Activated T-cell treated with anti-CD3 and anti-CD28 coated beads, Interleukin-2, amount 50 U/mL, for 72 hours (primary cell): ENCODE results near the gene PODN. TPM values are rescaled to one million over a fixed set of nuclear protein-coding genes. Genes with fewer than 3 reads are reported as not detected.

Experiments used
- ATAC-seq, 2 donors: fragments of 150-1000 bp; cut with Tn5 transposase; replicated peaks in 1 of 2; 2 replicates each; pipeline ENCODE4 v1.10.0; 2021; ENCODE audit warnings: moderate library complexity in 2 of 2, mild to moderate bottlenecking in 1 of 2
- DNase-seq, 2 donors: peaks; one replicate each; pipeline ENCODE4 v3.0.0; 2021 to 2022; ENCODE audit warnings: mixed read lengths in 1 of 2
- H3K27ac Mint-ChIP-seq: one replicate; pipeline ENCODE4 v1.8.0; 2022; ENCODE audit warnings: mild to moderate bottlenecking, moderate library complexity, mixed read lengths
- H3K27me3 Mint-ChIP-seq: one replicate; pipeline ENCODE4 v1.8.0; 2022; ENCODE audit warnings: low read depth, mixed read lengths
- H3K36me3 Mint-ChIP-seq, 2 donors: one replicate each; pipeline ENCODE4 v1.8.0; 2022; ENCODE audit warnings: mixed read lengths in 2 of 2, mild to moderate bottlenecking in 1 of 2; ENCODE audit not compliant: insufficient read depth in 2 of 2
- H3K4me1 Mint-ChIP-seq: one replicate; pipeline ENCODE4 v1.8.0; 2022; ENCODE audit warnings: low read depth, mixed read lengths
- H3K4me3 Mint-ChIP-seq, 2 donors: one replicate each; pipeline ENCODE4 v1.8.0; 2022; ENCODE audit warnings: mild to moderate bottlenecking in 2 of 2, mixed read lengths in 2 of 2, moderate library complexity in 2 of 2
- H3K9me3 Mint-ChIP-seq, 2 donors: one replicate each; pipeline ENCODE4 v1.8.0; 2022; ENCODE audit warnings: mixed read lengths in 2 of 2
- total RNA-seq, 2 donors: library from RNA; stranded (reverse); gene quantifications; one replicate each; pipeline ENCODE4 v1.2.3, GENCODE V29; 2022

The PODN gene
- total RNA-seq = not detected

- H3K4me3 Mint-ChIP-seq = peak within 1 kb of the TSS; percentile 66 to 78
- H3K9me3 Mint-ChIP-seq = no peaks in the 10 kb centered on the region
- DNase-seq (peak in 1 of 2 donors; percentile 25), ATAC-seq (peak; percentile 56 to 63)
- peaks cover 54% of the 10 kb centered on the region for H3K27me3 Mint-ChIP-seq
- no peak within 1 kb of the TSS for H3K27ac Mint-ChIP-seq
- H3K4me1 Mint-ChIP-seq = peaks cover 5% of the 10 kb centered on the region
- no peaks in the 10 kb centered on the region for H3K36me3 Mint-ChIP-seq
Measured at GRCh38 chr1:53061859-53062707, at the start of gene PODN. Gene PODN, plus strand, starts transcription at chr1:53062213. Its CDS starts 7,643 bp downstream, at chr1:53069856.

- Mint-ChIP-seq H3K4me1 (peaks cover 23% of the 10 kb centered on the region), H3K4me3 (peak overlapping the region; percentile 87 to 88), H3K27ac (peak overlapping the region; percentile 57), H3K36me3 (peaks cover 4 to 5% of the 10 kb centered on the region in 2 donors), H3K9me3 (no peaks in the 10 kb centered on the region), H3K27me3 (no peaks in the 10 kb centered on the region)
- ATAC-seq = peak; percentile 100
- DNase-seq = peak; percentile 78 to 84
Measured at GRCh38 chr1:53014791-53015507, 47.1 kb upstream of the PODN start.

DNA sequence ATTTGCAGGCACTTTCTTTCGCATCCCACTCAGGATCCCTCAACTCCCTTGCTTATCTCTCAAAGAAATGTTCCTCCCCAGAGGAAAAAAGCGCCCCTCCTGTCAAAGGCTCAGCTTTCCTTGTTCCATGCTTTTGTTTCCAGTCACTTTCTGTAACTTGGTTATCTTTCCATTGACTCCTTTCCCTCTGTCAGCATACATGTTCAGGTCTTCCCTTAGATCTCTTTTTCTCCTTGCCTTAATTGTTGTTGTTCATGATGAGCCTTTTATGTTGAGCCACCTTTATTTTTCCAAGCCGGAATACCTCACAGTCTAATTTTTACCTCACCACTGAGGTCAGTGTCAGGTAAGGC lies 46.5 kb upstream of the PODN start:
- no peaks in the 10 kb centered on the region for H3K9me3 Mint-ChIP-seq
- peaks cover 23% of the 10 kb centered on the region for H3K4me1 Mint-ChIP-seq
- peaks cover 4 to 5% of the 10 kb centered on the region in 2 donors for H3K36me3 Mint-ChIP-seq
- H3K4me3 Mint-ChIP-seq = peak overlapping the region; percentile 87 to 88
- H3K27ac Mint-ChIP-seq = peak overlapping the region; percentile 57
- H3K27me3 Mint-ChIP-seq = no peaks in the 10 kb centered on the region
- ATAC-seq = no peak
- no peak for DNase-seq

DNA sequence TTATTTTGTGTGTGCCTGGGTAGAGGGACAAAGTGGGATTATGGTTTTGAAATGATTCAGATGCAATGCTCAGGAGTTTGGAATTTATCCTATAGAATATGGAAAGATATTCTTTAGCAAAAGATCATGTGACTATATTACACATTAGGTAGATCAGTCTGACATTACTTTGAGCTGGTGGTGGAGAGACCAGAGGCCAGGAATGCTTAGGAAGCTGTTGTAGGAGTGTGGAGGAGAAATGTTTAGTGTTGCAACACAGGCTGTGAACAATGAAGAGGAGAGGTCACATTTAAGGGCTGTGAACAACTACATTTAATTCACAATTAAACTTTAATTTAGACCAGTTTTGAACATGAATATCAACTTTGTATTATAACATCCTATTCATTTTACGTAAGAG lies 45.3 kb upstream of the PODN start:
- H3K9me3 Mint-ChIP-seq = no peaks in the 10 kb centered on the region
- H3K4me1 Mint-ChIP-seq = peaks cover 23% of the 10 kb centered on the region
- no peaks in the 10 kb centered on the region for H3K27me3 Mint-ChIP-seq
- H3K4me3 Mint-ChIP-seq = peak overlapping the region in 1 of 2 donors; percentile 87
- H3K27ac Mint-ChIP-seq = no peak overlapping the region
- no peak for ATAC-seq
- DNase-seq = no peak
- H3K36me3 Mint-ChIP-seq = peaks cover 4 to 5% of the 10 kb centered on the region in 2 donors

- Mint-ChIP-seq H3K4me3 (no peak overlapping the region), H3K27ac (no peak overlapping the region), H3K36me3 (peaks cover 0 to under 1% of the 10 kb centered on the region in 2 donors), H3K9me3 (no peaks in the 10 kb centered on the region), H3K4me1 (peaks cover 19% of the 10 kb centered on the region), H3K27me3 (no peaks in the 10 kb centered on the region)
- ATAC-seq = no peak
- no peak for DNase-seq
Measured at GRCh38 chr1:53020588-53020987, 41.4 kb upstream of the PODN start.

DNA sequence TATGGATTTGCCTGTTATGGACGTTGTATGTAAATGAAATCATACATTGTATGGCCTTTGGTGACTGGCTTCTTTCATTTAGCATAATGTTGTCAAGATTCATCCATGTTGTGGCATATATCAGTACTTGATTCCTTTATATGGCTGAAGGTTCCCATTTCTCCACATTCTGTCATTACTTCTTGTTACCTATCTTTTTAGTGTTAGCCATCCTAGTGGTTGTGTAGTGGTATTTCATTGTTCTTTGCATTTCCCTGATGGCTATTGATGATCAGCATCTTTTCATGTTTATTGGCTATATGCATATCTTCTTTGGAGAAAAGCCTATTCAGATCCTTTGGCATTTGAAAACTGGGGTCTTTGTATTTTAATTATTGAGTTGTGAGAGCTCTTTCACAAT lies 39.8 kb upstream of the PODN start:
- no peak overlapping the region for H3K4me3 Mint-ChIP-seq
- no peak for DNase-seq
- no peaks in the 10 kb centered on the region for H3K9me3 Mint-ChIP-seq
- peaks cover 3% of the 10 kb centered on the region for H3K4me1 Mint-ChIP-seq
- H3K27ac Mint-ChIP-seq = no peak overlapping the region
- no peaks in the 10 kb centered on the region for H3K36me3 Mint-ChIP-seq
- ATAC-seq = no peak
- no peaks in the 10 kb centered on the region for H3K27me3 Mint-ChIP-seq

DNA sequence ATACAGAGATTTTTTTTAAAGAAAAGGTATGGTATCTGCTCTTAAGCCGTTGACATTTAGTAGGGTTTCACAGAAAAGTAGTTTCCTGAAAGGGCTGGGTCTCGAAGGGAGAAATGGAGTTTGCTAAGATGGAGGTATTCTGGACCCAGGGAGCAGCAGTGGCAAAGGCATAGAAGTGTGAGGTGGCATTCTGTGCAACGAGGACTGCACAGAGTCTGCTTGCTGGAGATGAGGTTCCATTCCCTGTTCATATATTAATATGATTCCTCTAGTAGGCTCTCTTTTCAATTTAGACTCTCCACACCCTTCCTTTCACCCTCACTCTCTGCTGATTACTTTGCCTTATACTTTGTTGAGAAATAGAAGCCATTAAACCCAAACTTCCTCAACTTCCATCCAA lies 38.5 kb upstream of the PODN start:
- Mint-ChIP-seq H3K9me3 (no peaks in the 10 kb centered on the region), H3K4me3 (no peak overlapping the region), H3K27ac (no peak overlapping the region), H3K36me3 (no peaks in the 10 kb centered on the region), H3K4me1 (peaks cover 6% of the 10 kb centered on the region), H3K27me3 (no peaks in the 10 kb centered on the region)
- no peak for DNase-seq
- no peak for ATAC-seq

GRCh38 chr1:53024117-53024516 lies 37.9 kb upstream of the PODN start:
- Mint-ChIP-seq H3K4me3 (no peak overlapping the region), H3K4me1 (peaks cover 6% of the 10 kb centered on the region)
- DNase-seq = no peak

GRCh38 chr1:53025034-53025768 lies 36.8 kb upstream of the PODN start:
- no peak for ATAC-seq
- no peaks in the 10 kb centered on the region for H3K36me3 Mint-ChIP-seq
- no peaks in the 10 kb centered on the region for H3K27me3 Mint-ChIP-seq
- no peaks in the 10 kb centered on the region for H3K9me3 Mint-ChIP-seq
- H3K4me1 Mint-ChIP-seq = peaks cover 6% of the 10 kb centered on the region
- DNase-seq = no peak
- no peak overlapping the region for H3K27ac Mint-ChIP-seq
- H3K4me3 Mint-ChIP-seq = no peak overlapping the region

More at GRCh38 chr1:53024117-53024516, 37.9 kb upstream of the PODN start:
- no peaks in the 10 kb centered on the region for H3K27me3 Mint-ChIP-seq
- no peaks in the 10 kb centered on the region for H3K9me3 Mint-ChIP-seq
- peak in 1 of 2 donors; percentile 31 for ATAC-seq
- no peak overlapping the region for H3K27ac Mint-ChIP-seq
- no peaks in the 10 kb centered on the region for H3K36me3 Mint-ChIP-seq

DNA sequence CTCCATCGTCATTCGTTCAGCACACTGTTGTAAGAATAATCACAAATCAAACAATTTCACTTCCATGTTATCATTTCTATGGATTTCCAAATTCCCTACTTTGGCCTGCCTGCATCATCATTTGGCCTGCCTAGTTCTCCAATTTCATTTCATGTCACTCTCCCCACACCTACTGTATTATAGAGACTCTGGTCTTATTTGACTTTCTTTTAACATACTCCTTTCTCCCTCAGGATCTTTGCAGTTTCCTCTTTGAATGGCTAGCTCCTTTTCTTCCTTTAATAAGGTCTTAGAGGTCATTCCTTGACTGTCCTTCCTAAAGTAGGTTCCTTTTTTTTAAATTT lies 36.3 kb upstream of the PODN start:
- H3K9me3 Mint-ChIP-seq = no peaks in the 10 kb centered on the region
- H3K27ac Mint-ChIP-seq = no peak overlapping the region
- no peaks in the 10 kb centered on the region for H3K36me3 Mint-ChIP-seq
- no peak for DNase-seq
- no peak overlapping the region for H3K4me3 Mint-ChIP-seq
- no peak for ATAC-seq
- H3K27me3 Mint-ChIP-seq = no peaks in the 10 kb centered on the region
- H3K4me1 Mint-ChIP-seq = peaks cover 6% of the 10 kb centered on the region

DNA sequence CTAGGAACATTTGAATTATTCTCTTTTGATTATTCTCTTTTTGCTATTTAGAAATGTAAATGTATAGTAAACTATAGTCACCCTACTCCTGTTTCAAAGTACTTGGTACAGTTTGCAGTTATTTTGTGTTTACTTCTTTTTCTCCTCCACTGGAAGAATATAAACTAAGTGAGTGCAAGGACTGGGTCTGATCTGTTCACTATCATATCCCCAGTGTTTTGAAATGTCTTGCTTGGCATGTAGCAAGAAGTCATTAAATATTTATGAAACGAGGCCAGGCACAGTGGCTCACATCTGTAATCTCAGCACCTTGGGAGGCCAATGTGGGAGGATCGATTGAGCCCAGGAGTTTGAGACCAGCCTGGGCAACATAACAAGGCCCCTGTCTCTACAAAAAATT lies 35.8 kb upstream of the PODN start:
- H3K27me3 Mint-ChIP-seq = no peaks in the 10 kb centered on the region
- H3K4me1 Mint-ChIP-seq = peaks cover 6% of the 10 kb centered on the region
- no peak overlapping the region for H3K27ac Mint-ChIP-seq
- H3K36me3 Mint-ChIP-seq = no peaks in the 10 kb centered on the region
- no peaks in the 10 kb centered on the region for H3K9me3 Mint-ChIP-seq
- ATAC-seq (no peak), DNase-seq (no peak)
- no peak overlapping the region for H3K4me3 Mint-ChIP-seq

DNA sequence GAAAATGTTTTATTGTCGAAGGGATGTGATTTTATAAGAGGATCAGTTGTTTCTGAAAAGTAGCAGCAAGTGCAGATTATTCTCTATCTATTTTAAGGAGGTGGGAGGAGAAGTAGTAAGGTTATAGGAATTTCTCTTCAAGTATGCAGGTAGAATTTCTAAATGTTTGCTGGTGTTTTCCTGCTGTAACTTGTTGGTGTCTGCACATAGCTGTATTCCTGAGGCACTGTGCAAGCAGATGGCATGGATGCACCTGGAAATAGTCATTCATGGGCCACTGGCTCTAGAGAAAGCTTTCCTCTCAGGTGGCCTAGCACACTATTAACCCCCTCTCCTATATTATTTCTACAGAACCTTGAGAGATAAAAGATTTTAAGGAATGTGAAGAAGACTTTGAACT lies 30.3 kb upstream of the PODN start:
- DNase-seq (no peak), ATAC-seq (no peak)
- H3K36me3 Mint-ChIP-seq = no peaks in the 10 kb centered on the region
- H3K27me3 Mint-ChIP-seq = no peaks in the 10 kb centered on the region
- H3K4me1 Mint-ChIP-seq = peaks cover 6% of the 10 kb centered on the region
- no peak overlapping the region for H3K4me3 Mint-ChIP-seq
- peak overlapping the region; percentile 25 for H3K27ac Mint-ChIP-seq
- H3K9me3 Mint-ChIP-seq = no peaks in the 10 kb centered on the region

DNA sequence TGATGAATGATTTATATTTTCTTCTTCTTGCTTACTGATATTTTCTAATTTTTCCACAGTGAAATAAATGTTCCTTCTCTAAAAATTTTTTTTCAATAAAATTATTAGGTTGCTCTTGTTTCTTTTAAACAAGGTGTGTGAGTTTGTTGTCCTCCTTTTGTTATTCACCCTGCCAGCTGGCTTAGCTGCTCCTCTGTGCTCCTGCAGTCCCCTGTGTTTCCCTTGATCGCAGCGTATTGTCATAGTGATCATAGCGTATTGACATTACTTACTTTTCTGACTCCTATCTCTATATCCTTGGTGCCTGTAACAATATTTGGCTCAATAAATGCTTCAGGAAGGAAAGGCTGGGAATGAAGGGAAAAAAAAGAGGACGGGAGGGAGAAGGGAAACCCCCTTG lies 24.9 kb upstream of the PODN start:
- no peaks in the 10 kb centered on the region for H3K27me3 Mint-ChIP-seq
- no peaks in the 10 kb centered on the region for H3K9me3 Mint-ChIP-seq
- no peak overlapping the region for H3K4me3 Mint-ChIP-seq
- no peak overlapping the region for H3K27ac Mint-ChIP-seq
- no peaks in the 10 kb centered on the region for H3K4me1 Mint-ChIP-seq
- DNase-seq (no peak), ATAC-seq (no peak)
- peaks cover 5 to 9% of the 10 kb centered on the region in 2 donors for H3K36me3 Mint-ChIP-seq
